WTC11 (cell line): ENCODE measurements around the gene COQ2. TPM values are rescaled to one million over a fixed set of nuclear protein-coding genes. Genes with fewer than 3 reads are reported as not detected.

Experiments
- ATAC-seq: fragments of 200-7000 bp; cut with Tn5 transposase; 2 replicates; pipeline ENCODE4 v1.10.0; 2021; ENCODE audit warnings: mild to moderate bottlenecking, moderate library complexity
- CTCF ChIA-PET: fragments of 300-600 bp; sonication (Branson Sonifier 250); formaldehyde crosslinking; loops from one replicate; lab custom pipeline; 2021; ENCODE audit warnings: antibody characterized with exemption; lab: Charles Lee
- POLR2A ChIA-PET: fragments of 350-600 bp; sonication (Branson Sonifier 250); formaldehyde crosslinking; loops from one replicate; lab custom pipeline; 2021; ENCODE audit warnings: antibody characterized with exemption; lab: Charles Lee
- DNase-seq: peaks from one replicate; pipeline ENCODE4 v3.0.0; 2021; ENCODE audit warnings: low spot score
- H3K27ac Mint-ChIP-seq: 2 replicates; pipeline ENCODE4 v1.8.0; 2021; ENCODE audit warnings: mixed read lengths
- H3K27me3 Mint-ChIP-seq: 2 replicates; pipeline ENCODE4 v1.8.0; 2021; ENCODE audit warnings: low read depth, mild to moderate bottlenecking, moderate library complexity, mixed read lengths
- H3K36me3 Mint-ChIP-seq: 2 replicates; pipeline ENCODE4 v1.8.0; 2021; ENCODE audit warnings: mixed read lengths
- H3K4me1 Mint-ChIP-seq: 2 replicates; pipeline ENCODE4 v1.8.0; 2022; ENCODE audit warnings: mixed read lengths
- H3K4me3 Mint-ChIP-seq: 2 replicates; pipeline ENCODE4 v1.8.0; 2021; ENCODE audit warnings: mild to moderate bottlenecking, moderate library complexity, mixed read lengths
- H3K9me3 Mint-ChIP-seq: 2 replicates; pipeline ENCODE4 v1.8.0; 2021; ENCODE audit warnings: mixed read lengths
- ATF1 ChIP-seq: sonication (generic); formaldehyde crosslinking; IDR thresholded peaks from 2 replicates; pipeline ENCODE4 v1.8.1; 2023; ENCODE audit warnings: mild to moderate bottlenecking, moderate library complexity, missing genetic modification reagents
- ELF4 ChIP-seq: sonication (generic); formaldehyde crosslinking; IDR thresholded peaks from 2 replicates; pipeline ENCODE4 v1.8.1; 2022; ENCODE audit warnings: low read depth, mild to moderate bottlenecking, moderate library complexity, missing genetic modification reagents
- ESRRA ChIP-seq: sonication (generic); formaldehyde crosslinking; IDR thresholded peaks from 2 replicates; pipeline ENCODE4 v1.8.1; 2022; ENCODE audit warnings: mild to moderate bottlenecking, missing genetic modification reagents, borderline replicate concordance
- FOXP1 ChIP-seq: sonication (generic); formaldehyde crosslinking; IDR thresholded peaks from 2 replicates; pipeline ENCODE4 v1.8.0; 2022; ENCODE audit warnings: missing genetic modification reagents, mild to moderate bottlenecking, moderate library complexity, borderline replicate concordance
- IRF2 ChIP-seq: sonication (generic); formaldehyde crosslinking; IDR thresholded peaks from 2 replicates; pipeline ENCODE4 v1.8.0; 2022; ENCODE audit warnings: low read depth, missing genetic modification reagents, borderline replicate concordance
- KAT7 ChIP-seq: sonication (generic); formaldehyde crosslinking; IDR thresholded peaks from 2 replicates; pipeline ENCODE4 v1.8.1; 2023; ENCODE audit warnings: missing genetic modification reagents, mild to moderate bottlenecking, borderline replicate concordance
- NFYB ChIP-seq: sonication (generic); formaldehyde crosslinking; conservative IDR thresholded peaks from 2 replicates; pipeline ENCODE4 v1.8.0; 2022; ENCODE audit warnings: low read depth, missing genetic modification reagents
- NR2C2 ChIP-seq: sonication (generic); formaldehyde crosslinking; IDR thresholded peaks from 2 replicates; pipeline ENCODE4 v1.8.0; 2022; ENCODE audit warnings: mild to moderate bottlenecking, missing genetic modification reagents
- OVOL2 ChIP-seq: fragments of 250-450 bp; sonication (Bioruptor Pico); IDR thresholded peaks from 2 replicates; pipeline ENCODE4 v1.9.0; 2021; ENCODE audit warnings: mild to moderate bottlenecking, borderline replicate concordance
- PRRX2 ChIP-seq: fragments of 250-450 bp; sonication (Bioruptor Pico); IDR thresholded peaks from 2 replicates; pipeline ENCODE4 v1.8.0; 2021; ENCODE audit warnings: mild to moderate bottlenecking
- SOX15 ChIP-seq: fragments of 250-450 bp; sonication (Bioruptor Pico); IDR thresholded peaks from 2 replicates; pipeline ENCODE4 v1.9.0; 2021; ENCODE audit warnings: mild to moderate bottlenecking
- SP1 ChIP-seq: sonication (generic); formaldehyde crosslinking; conservative IDR thresholded peaks from 2 replicates; pipeline ENCODE4 v1.8.1; 2022; ENCODE audit warnings: missing genetic modification reagents
- ZNF396 ChIP-seq: fragments of 250-450 bp; sonication (Bioruptor Pico); IDR thresholded peaks from 2 replicates; pipeline ENCODE4 v1.8.0; 2021; ENCODE audit warnings: mild to moderate bottlenecking, moderate library complexity, borderline replicate concordance
- ZNF416 ChIP-seq: fragments of 250-450 bp; sonication (Bioruptor Pico); IDR thresholded peaks from 2 replicates; pipeline ENCODE4 v1.9.0; 2021; ENCODE audit warnings: mild to moderate bottlenecking, inconsistent platforms
- ZNF423 ChIP-seq: fragments of 250-450 bp; sonication (Bioruptor Pico); IDR thresholded peaks from 2 replicates; pipeline ENCODE4 v2.1.2; 2022; ENCODE audit warnings: mild to moderate bottlenecking, moderate library complexity
- ZNF671 ChIP-seq: fragments of 250-450 bp; sonication (Bioruptor Pico); IDR thresholded peaks from 2 replicates; pipeline ENCODE4 v1.8.0; 2021; ENCODE audit warnings: mild to moderate bottlenecking
- total RNA-seq: library from RNA; stranded (reverse); gene quantifications from 3 replicates; pipeline ENCODE4 v1.2.3, GENCODE V29; 2021
- TF ChIP-seq, protein P1 (sequence below): fragments of 250-450 bp; sonication (Bioruptor Pico); IDR thresholded peaks from 2 replicates; pipeline ENCODE4 v1.9.0; 2021; ENCODE audit warnings: mild to moderate bottlenecking
- TF ChIP-seq, protein P2 (sequence below): sonication (generic); formaldehyde crosslinking; IDR thresholded peaks from 2 replicates; pipeline ENCODE4 v1.8.0; 2022; ENCODE audit warnings: mild to moderate bottlenecking, missing genetic modification reagents
- TF ChIP-seq, protein P3 (sequence below): sonication (generic); formaldehyde crosslinking; IDR thresholded peaks from 2 replicates; pipeline ENCODE4 v1.8.0; 2022; ENCODE audit warnings: mild to moderate bottlenecking, missing genetic modification reagents
- TF ChIP-seq, protein P4 (sequence below): fragments of 250-450 bp; sonication (Bioruptor Pico); IDR thresholded peaks from 2 replicates; pipeline ENCODE4 v1.9.0; 2021; ENCODE audit warnings: moderate library complexity, mild to moderate bottlenecking, inconsistent platforms, borderline replicate concordance
- TF ChIP-seq, protein P5 (sequence below): sonication (generic); formaldehyde crosslinking; IDR thresholded peaks from 2 replicates; pipeline ENCODE4 v1.8.1; 2022; ENCODE audit warnings: low read depth, mild to moderate bottlenecking, moderate library complexity, missing genetic modification reagents, borderline replicate concordance
- TF ChIP-seq, protein P6 (sequence below): fragments of 250-450 bp; sonication (Bioruptor Pico); IDR thresholded peaks from 2 replicates; pipeline ENCODE4 v2.1.2; 2022; ENCODE audit warnings: mild to moderate bottlenecking, moderate library complexity
- TF ChIP-seq, protein P7 (sequence below): sonication (generic); formaldehyde crosslinking; conservative IDR thresholded peaks from 2 replicates; pipeline ENCODE4 v1.8.1; 2023; ENCODE audit warnings: mild to moderate bottlenecking, low read depth, missing genetic modification reagents, moderate library complexity
- TF ChIP-seq, protein P8 (sequence below): sonication (generic); formaldehyde crosslinking; IDR thresholded peaks from 2 replicates; pipeline ENCODE4 v1.8.1; 2023; ENCODE audit warnings: mild to moderate bottlenecking, missing genetic modification reagents, moderate library complexity

Gene COQ2
- total RNA-seq, 1 experiment from 2014 or later, result 21.6 TPM

DNA sequence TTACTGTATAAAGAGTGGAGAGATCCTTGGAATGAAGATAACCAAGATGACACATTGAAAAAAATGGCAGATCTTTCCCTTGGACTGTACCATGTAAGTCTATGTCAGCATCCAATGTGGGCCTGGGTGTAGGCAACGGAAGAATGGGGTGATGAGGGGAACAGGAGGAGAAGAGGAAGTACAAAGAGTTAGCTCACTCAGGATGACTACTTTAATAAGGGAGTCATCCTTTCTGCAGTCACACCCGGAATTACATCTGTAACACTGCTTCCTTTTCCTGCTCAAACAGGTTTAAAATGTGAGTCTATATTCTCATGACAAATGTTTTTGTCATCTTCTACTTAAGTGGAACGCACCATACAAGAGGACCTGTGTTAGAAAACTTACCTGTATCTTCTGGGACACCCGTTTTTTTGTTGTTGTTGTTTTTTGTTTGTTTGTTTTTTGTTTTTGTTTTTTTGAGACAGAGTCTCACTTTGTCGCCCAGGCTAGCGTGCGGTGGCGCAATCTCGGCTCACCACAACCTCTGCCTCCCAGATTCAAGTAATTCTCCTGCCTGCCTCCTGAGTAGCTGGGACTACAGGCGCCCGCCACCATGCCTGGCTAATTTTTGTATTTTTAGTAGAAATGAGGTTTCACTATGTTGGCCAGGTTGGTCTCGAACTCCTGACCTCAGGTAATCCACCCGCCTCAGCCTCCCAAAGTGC lies 32.0 kb upstream of the COQ2 start (continued):
- TF ChIP-seq, protein P1, sequence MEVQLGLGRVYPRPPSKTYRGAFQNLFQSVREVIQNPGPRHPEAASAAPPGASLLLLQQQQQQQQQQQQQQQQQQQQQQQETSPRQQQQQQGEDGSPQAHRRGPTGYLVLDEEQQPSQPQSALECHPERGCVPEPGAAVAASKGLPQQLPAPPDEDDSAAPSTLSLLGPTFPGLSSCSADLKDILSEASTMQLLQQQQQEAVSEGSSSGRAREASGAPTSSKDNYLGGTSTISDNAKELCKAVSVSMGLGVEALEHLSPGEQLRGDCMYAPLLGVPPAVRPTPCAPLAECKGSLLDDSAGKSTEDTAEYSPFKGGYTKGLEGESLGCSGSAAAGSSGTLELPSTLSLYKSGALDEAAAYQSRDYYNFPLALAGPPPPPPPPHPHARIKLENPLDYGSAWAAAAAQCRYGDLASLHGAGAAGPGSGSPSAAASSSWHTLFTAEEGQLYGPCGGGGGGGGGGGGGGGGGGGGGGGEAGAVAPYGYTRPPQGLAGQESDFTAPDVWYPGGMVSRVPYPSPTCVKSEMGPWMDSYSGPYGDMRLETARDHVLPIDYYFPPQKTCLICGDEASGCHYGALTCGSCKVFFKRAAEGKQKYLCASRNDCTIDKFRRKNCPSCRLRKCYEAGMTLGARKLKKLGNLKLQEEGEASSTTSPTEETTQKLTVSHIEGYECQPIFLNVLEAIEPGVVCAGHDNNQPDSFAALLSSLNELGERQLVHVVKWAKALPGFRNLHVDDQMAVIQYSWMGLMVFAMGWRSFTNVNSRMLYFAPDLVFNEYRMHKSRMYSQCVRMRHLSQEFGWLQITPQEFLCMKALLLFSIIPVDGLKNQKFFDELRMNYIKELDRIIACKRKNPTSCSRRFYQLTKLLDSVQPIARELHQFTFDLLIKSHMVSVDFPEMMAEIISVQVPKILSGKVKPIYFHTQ (CRISPR knock-in tag), result no peak
- TF ChIP-seq, protein P2, sequence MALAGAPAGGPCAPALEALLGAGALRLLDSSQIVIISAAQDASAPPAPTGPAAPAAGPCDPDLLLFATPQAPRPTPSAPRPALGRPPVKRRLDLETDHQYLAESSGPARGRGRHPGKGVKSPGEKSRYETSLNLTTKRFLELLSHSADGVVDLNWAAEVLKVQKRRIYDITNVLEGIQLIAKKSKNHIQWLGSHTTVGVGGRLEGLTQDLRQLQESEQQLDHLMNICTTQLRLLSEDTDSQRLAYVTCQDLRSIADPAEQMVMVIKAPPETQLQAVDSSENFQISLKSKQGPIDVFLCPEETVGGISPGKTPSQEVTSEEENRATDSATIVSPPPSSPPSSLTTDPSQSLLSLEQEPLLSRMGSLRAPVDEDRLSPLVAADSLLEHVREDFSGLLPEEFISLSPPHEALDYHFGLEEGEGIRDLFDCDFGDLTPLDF (CRISPR knock-in tag), result no peak
- no peak for TF ChIP-seq FOXP1 (CRISPR knock-in tag)
- TF ChIP-seq, protein P3, sequence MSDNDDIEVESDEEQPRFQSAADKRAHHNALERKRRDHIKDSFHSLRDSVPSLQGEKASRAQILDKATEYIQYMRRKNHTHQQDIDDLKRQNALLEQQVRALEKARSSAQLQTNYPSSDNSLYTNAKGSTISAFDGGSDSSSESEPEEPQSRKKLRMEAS (CRISPR knock-in tag), result no peak
- TF ChIP-seq, protein P4, sequence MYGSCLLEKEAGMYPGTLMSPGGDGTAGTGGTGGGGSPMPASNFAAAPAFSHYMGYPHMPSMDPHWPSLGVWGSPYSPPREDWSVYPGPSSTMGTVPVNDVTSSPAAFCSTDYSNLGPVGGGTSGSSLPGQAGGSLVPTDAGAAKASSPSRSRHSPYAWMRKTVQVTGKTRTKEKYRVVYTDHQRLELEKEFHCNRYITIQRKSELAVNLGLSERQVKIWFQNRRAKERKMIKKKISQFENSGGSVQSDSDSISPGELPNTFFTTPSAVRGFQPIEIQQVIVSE (CRISPR knock-in tag), result no peak
- no peak for TF ChIP-seq NR2C2 (CRISPR knock-in tag)
- TF ChIP-seq ZNF396 (CRISPR knock-in tag), result no peak
- TF ChIP-seq ELF4, result no peak
- no peak for TF ChIP-seq NFYB (CRISPR knock-in tag)
- no peak for TF ChIP-seq SP1

DNA sequence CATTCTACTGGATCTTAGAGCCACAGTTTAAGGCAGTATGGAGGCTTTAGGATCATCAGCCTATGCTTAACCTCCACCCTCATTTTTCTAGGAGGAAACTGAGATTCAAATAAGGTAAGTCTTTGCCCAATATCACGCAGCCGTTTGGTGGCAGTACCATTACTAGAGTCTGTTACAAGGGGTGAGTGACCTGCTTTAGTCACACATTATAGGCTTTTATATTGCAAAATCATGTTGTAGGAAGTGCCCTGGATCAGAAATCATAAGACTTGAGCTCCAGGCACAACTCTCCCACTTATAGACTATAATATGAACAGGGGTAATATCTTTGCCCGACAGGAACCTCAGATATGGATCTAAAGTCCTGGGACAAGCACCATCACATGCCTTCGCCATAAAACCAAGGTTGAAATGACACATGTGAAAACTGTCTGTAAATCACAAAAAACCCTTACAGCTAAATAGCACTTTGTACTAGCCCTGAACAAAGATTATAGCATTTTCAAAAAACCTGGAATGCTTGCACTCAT lies 30.8 kb upstream of the COQ2 start:
- Mint-ChIP-seq H3K36me3 (peaks cover 4% of the 10 kb centered on the region; the same call in 1 of the 2 replicates), H3K9me3 (no peaks in the 10 kb centered on the region), H3K27me3 (no peaks in the 10 kb centered on the region), H3K4me1 (no peaks in the 10 kb centered on the region), H3K4me3 (no peak overlapping the region), H3K27ac (no peak overlapping the region)
- POLR2A ChIA-PET, result no interaction called here
- CTCF ChIA-PET, result no interaction called here
- DNase-seq (no peak), ATAC-seq (no peak)
- TF ChIP-seq KAT7 (CRISPR knock-in tag) (no peak), OVOL2 (CRISPR knock-in tag) (no peak), PRRX2 (CRISPR knock-in tag) (no peak), ESRRA (no peak), SOX15 (CRISPR knock-in tag) (no peak), ZNF416 (CRISPR knock-in tag) (no peak), ATF1 (CRISPR knock-in tag) (no peak), IRF2 (CRISPR knock-in tag) (no peak), ZNF423 (no peak), NFYB (CRISPR knock-in tag) (no peak), ZNF671 (CRISPR knock-in tag) (no peak)
- TF ChIP-seq, protein P5, sequence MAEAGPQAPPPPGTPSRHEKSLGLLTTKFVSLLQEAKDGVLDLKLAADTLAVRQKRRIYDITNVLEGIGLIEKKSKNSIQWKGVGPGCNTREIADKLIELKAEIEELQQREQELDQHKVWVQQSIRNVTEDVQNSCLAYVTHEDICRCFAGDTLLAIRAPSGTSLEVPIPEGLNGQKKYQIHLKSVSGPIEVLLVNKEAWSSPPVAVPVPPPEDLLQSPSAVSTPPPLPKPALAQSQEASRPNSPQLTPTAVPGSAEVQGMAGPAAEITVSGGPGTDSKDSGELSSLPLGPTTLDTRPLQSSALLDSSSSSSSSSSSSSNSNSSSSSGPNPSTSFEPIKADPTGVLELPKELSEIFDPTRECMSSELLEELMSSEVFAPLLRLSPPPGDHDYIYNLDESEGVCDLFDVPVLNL (CRISPR knock-in tag), result no peak
- TF ChIP-seq, protein P6, sequence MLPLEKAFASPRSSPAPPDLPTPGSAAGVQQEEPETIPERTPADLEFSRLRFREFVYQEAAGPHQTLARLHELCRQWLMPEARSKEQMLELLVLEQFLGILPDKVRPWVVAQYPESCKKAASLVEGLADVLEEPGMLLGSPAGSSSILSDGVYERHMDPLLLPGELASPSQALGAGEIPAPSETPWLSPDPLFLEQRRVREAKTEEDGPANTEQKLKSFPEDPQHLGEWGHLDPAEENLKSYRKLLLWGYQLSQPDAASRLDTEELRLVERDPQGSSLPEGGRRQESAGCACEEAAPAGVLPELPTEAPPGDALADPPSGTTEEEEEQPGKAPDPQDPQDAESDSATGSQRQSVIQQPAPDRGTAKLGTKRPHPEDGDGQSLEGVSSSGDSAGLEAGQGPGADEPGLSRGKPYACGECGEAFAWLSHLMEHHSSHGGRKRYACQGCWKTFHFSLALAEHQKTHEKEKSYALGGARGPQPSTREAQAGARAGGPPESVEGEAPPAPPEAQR (CRISPR knock-in tag), result no peak
- TF ChIP-seq, protein P7, sequence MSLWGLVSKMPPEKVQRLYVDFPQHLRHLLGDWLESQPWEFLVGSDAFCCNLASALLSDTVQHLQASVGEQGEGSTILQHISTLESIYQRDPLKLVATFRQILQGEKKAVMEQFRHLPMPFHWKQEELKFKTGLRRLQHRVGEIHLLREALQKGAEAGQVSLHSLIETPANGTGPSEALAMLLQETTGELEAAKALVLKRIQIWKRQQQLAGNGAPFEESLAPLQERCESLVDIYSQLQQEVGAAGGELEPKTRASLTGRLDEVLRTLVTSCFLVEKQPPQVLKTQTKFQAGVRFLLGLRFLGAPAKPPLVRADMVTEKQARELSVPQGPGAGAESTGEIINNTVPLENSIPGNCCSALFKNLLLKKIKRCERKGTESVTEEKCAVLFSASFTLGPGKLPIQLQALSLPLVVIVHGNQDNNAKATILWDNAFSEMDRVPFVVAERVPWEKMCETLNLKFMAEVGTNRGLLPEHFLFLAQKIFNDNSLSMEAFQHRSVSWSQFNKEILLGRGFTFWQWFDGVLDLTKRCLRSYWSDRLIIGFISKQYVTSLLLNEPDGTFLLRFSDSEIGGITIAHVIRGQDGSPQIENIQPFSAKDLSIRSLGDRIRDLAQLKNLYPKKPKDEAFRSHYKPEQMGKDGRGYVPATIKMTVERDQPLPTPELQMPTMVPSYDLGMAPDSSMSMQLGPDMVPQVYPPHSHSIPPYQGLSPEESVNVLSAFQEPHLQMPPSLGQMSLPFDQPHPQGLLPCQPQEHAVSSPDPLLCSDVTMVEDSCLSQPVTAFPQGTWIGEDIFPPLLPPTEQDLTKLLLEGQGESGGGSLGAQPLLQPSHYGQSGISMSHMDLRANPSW, result no peak
- TF ChIP-seq, protein P8, sequence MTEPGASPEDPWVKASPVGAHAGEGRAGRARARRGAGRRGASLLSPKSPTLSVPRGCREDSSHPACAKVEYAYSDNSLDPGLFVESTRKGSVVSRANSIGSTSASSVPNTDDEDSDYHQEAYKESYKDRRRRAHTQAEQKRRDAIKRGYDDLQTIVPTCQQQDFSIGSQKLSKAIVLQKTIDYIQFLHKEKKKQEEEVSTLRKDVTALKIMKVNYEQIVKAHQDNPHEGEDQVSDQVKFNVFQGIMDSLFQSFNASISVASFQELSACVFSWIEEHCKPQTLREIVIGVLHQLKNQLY (CRISPR knock-in tag), result no peak
